ENCODE results near the gene CD83.

GRCh38 chr6:14144678-14145113 is 27.1 kb downstream of the CD83 start:
- TF ChIP-seq ATF1 (CRISPR knock-in tag; IDR thresholded peaks at IDR 0.05): no peak
- TF ChIP-seq NFATC4 (CRISPR knock-in tag; IDR thresholded peaks at IDR 0.05): no peak
- TF ChIP-seq CTCF (IDR thresholded peaks at IDR 0.05): peak; percentile 94
- no peak for TF ChIP-seq ZBTB43 (CRISPR knock-in tag; IDR thresholded peaks at IDR 0.05)
- TF ChIP-seq SP1 (CRISPR knock-in tag; conservative IDR thresholded peaks at IDR 0.05): no peak
- no peak for TF ChIP-seq JUN (CRISPR knock-in tag; IDR thresholded peaks at IDR 0.05)
- TF ChIP-seq ATF2 (CRISPR knock-in tag; IDR thresholded peaks at IDR 0.05; ENCODE audit: borderline replicate concordance, low read depth): no peak
- TF ChIP-seq CREB1 (CRISPR knock-in tag; IDR thresholded peaks at IDR 0.05): no peak
- no peak for TF ChIP-seq STAT6 (CRISPR knock-in tag; conservative IDR thresholded peaks at IDR 0.05; ENCODE audit: low read depth)
- TF ChIP-seq SMAD4 (CRISPR knock-in tag; IDR thresholded peaks at IDR 0.05): no peak
- no peak for TF ChIP-seq E2F1 (CRISPR knock-in tag; IDR thresholded peaks at IDR 0.05)
- no peak for TF ChIP-seq EMX1 (CRISPR knock-in tag; IDR thresholded peaks at IDR 0.05)
- 0 out of 2 replicates have a peak, but pooled peaks have one; percentile 36 for TF ChIP-seq KAT7 (CRISPR knock-in tag; IDR thresholded peaks at IDR 0.05; ENCODE audit: borderline replicate concordance)

Data from WTC11 (cell line).